SK-N-SH treated with all-trans-retinoic acid at 6 μM for 48 hours (cell line): ENCODE data around the gene REEP6.

ENCODE experiments used
- ATAC-seq: fragments of 200-7000 bp; cut with Tn5 transposase; 3 replicates; pipeline ENCODE4 v1.9.1; 2020; ENCODE audit warnings: mild to moderate bottlenecking, moderate library complexity
- CSDC2 ChIP-seq: fragments of 250-450 bp; sonication (Bioruptor Pico); IDR thresholded peaks from 2 replicates; pipeline ENCODE4 v1.5.0; 2020; ENCODE audit warnings: mild to moderate bottlenecking, moderate library complexity
- ESRRG ChIP-seq: fragments of 250-450 bp; sonication (Bioruptor Pico); IDR thresholded peaks from 2 replicates; pipeline ENCODE4 v1.6.1; 2021; ENCODE audit warnings: mild to moderate bottlenecking
- ISL1 ChIP-seq: fragments of 250-450 bp; sonication (Bioruptor Pico); IDR thresholded peaks from 2 replicates; pipeline ENCODE4 v2.1.2; 2022; ENCODE audit warnings: mild to moderate bottlenecking, moderate library complexity
- OSR1 ChIP-seq: fragments of 250-450 bp; sonication (Bioruptor Pico); IDR thresholded peaks from 2 replicates; pipeline ENCODE4 v1.8.0; 2022; ENCODE audit warnings: moderate library complexity, mild to moderate bottlenecking, inconsistent platforms
- PPARA ChIP-seq: fragments of 250-450 bp; sonication (Bioruptor Pico); IDR thresholded peaks from 2 replicates; pipeline ENCODE4 v1.5.0; 2020; ENCODE audit warnings: mild to moderate bottlenecking, borderline replicate concordance
- RARB ChIP-seq: fragments of 250-450 bp; sonication (Bioruptor Pico); IDR thresholded peaks from 2 replicates; pipeline ENCODE4 v1.8.0; 2021; ENCODE audit warnings: mild to moderate bottlenecking, moderate library complexity
- SNAI2 ChIP-seq: fragments of 250-450 bp; sonication (Bioruptor Pico); IDR thresholded peaks from 2 replicates; pipeline ENCODE4 v1.5.0; 2020; ENCODE audit warnings: mild to moderate bottlenecking, moderate library complexity
- TCF4 ChIP-seq: fragments of 250-450 bp; sonication (Bioruptor Pico); IDR thresholded peaks from 2 replicates; pipeline ENCODE4 v1.8.0; 2021; ENCODE audit warnings: mild to moderate bottlenecking, moderate library complexity, borderline replicate concordance
- TOX ChIP-seq: fragments of 250-450 bp; sonication (Bioruptor Pico); IDR thresholded peaks from 2 replicates; pipeline ENCODE4 v1.8.0; 2021; ENCODE audit warnings: mild to moderate bottlenecking, moderate library complexity, borderline replicate concordance
- ZC3H10 ChIP-seq: fragments of 250-450 bp; sonication (Bioruptor Pico); IDR thresholded peaks from 2 replicates; pipeline ENCODE4 v1.5.1; 2021; ENCODE audit warnings: mild to moderate bottlenecking, moderate library complexity
- ZFP30 ChIP-seq: fragments of 450-650 bp; formaldehyde crosslinking; IDR thresholded peaks from 2 replicates; pipeline ENCODE4 v1.5.0; 2022; ENCODE audit warnings: mild to moderate bottlenecking, moderate library complexity
- ZNF70 ChIP-seq: fragments of 450-650 bp; formaldehyde crosslinking; IDR thresholded peaks from 2 replicates; pipeline ENCODE4 v1.5.0; 2020; ENCODE audit warnings: mild to moderate bottlenecking, moderate library complexity
- TF ChIP-seq, protein P1 (sequence below): fragments of 250-450 bp; sonication (Bioruptor Pico); IDR thresholded peaks from 2 replicates; pipeline ENCODE4 v1.5.0; 2020; ENCODE audit warnings: mild to moderate bottlenecking, moderate library complexity
- TF ChIP-seq, protein P2 (sequence below): fragments of 250-450 bp; sonication (Bioruptor Pico); IDR thresholded peaks from 2 replicates; pipeline ENCODE4 v1.5.1; 2020; ENCODE audit warnings: low read depth, mild to moderate bottlenecking, moderate library complexity
- TF ChIP-seq, protein P3 (sequence below): fragments of 250-450 bp; sonication (Bioruptor Pico); IDR thresholded peaks from 2 replicates; pipeline ENCODE4 v1.8.0; 2020; ENCODE audit warnings: mild to moderate bottlenecking, moderate library complexity, borderline replicate concordance
- TF ChIP-seq, protein P4 (sequence below): fragments of 250-450 bp; sonication (Bioruptor Pico); IDR thresholded peaks from 2 replicates; pipeline ENCODE4 v1.5.1; 2021; ENCODE audit warnings: mild to moderate bottlenecking, moderate library complexity

The REEP6 gene

DNA sequence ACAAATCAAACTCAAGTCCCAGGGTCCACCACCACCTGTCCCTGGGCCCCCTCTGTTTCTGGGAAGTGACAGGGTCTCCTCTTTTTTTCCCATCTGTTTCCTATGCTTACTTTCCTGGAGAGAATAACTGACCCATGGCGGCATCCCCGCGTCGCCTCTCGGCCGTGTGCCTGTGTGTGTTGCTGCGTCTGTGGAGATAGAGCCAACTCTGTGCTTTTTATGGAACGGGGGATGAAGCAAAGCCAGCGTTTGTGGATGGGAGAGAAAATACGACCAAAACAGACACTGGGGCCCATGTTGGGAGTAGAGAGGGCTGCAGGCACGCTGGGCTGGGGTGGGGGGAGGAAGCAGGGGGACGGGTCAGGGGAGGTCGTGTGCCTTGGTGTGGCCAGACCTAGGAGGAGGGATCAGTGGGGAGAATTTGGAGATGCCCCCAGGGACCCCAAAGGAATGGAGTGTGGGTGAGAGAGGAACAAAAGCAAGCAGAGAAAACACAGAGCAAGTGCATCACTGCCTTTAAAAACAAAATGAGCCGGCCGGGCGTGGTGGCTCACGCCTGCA, 49.5 kb downstream of the REEP6 start:
- no peak for ATAC-seq
- TF ChIP-seq ZNF70 (CRISPR knock-in tag) (no peak), TOX (CRISPR knock-in tag) (no peak), ZFP30 (CRISPR knock-in tag) (no peak), OSR1 (CRISPR knock-in tag) (no peak), ESRRG (CRISPR knock-in tag) (no peak), ZC3H10 (CRISPR knock-in tag) (no peak), ISL1 (no peak), RARB (CRISPR knock-in tag) (no peak), PPARA (CRISPR knock-in tag) (no peak), CSDC2 (CRISPR knock-in tag) (no peak), TCF4 (CRISPR knock-in tag) (no peak), SNAI2 (CRISPR knock-in tag) (no peak)
- TF ChIP-seq, protein P1, sequence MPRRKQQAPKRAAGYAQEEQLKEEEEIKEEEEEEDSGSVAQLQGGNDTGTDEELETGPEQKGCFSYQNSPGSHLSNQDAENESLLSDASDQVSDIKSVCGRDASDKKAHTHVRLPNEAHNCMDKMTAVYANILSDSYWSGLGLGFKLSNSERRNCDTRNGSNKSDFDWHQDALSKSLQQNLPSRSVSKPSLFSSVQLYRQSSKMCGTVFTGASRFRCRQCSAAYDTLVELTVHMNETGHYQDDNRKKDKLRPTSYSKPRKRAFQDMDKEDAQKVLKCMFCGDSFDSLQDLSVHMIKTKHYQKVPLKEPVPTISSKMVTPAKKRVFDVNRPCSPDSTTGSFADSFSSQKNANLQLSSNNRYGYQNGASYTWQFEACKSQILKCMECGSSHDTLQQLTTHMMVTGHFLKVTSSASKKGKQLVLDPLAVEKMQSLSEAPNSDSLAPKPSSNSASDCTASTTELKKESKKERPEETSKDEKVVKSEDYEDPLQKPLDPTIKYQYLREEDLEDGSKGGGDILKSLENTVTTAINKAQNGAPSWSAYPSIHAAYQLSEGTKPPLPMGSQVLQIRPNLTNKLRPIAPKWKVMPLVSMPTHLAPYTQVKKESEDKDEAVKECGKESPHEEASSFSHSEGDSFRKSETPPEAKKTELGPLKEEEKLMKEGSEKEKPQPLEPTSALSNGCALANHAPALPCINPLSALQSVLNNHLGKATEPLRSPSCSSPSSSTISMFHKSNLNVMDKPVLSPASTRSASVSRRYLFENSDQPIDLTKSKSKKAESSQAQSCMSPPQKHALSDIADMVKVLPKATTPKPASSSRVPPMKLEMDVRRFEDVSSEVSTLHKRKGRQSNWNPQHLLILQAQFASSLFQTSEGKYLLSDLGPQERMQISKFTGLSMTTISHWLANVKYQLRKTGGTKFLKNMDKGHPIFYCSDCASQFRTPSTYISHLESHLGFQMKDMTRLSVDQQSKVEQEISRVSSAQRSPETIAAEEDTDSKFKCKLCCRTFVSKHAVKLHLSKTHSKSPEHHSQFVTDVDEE: no peak
- TF ChIP-seq, protein P2, sequence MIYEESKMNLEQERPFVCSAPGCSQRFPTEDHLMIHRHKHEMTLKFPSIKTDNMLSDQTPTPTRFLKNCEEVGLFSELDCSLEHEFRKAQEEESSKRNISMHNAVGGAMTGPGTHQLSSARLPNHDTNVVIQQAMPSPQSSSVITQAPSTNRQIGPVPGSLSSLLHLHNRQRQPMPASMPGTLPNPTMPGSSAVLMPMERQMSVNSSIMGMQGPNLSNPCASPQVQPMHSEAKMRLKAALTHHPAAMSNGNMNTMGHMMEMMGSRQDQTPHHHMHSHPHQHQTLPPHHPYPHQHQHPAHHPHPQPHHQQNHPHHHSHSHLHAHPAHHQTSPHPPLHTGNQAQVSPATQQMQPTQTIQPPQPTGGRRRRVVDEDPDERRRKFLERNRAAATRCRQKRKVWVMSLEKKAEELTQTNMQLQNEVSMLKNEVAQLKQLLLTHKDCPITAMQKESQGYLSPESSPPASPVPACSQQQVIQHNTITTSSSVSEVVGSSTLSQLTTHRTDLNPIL (CRISPR knock-in tag): no peak
- TF ChIP-seq, protein P3, sequence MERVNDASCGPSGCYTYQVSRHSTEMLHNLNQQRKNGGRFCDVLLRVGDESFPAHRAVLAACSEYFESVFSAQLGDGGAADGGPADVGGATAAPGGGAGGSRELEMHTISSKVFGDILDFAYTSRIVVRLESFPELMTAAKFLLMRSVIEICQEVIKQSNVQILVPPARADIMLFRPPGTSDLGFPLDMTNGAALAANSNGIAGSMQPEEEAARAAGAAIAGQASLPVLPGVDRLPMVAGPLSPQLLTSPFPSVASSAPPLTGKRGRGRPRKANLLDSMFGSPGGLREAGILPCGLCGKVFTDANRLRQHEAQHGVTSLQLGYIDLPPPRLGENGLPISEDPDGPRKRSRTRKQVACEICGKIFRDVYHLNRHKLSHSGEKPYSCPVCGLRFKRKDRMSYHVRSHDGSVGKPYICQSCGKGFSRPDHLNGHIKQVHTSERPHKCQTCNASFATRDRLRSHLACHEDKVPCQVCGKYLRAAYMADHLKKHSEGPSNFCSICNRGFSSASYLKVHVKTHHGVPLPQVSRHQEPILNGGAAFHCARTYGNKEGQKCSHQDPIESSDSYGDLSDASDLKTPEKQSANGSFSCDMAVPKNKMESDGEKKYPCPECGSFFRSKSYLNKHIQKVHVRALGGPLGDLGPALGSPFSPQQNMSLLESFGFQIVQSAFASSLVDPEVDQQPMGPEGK (CRISPR knock-in tag): no peak
- TF ChIP-seq, protein P4, sequence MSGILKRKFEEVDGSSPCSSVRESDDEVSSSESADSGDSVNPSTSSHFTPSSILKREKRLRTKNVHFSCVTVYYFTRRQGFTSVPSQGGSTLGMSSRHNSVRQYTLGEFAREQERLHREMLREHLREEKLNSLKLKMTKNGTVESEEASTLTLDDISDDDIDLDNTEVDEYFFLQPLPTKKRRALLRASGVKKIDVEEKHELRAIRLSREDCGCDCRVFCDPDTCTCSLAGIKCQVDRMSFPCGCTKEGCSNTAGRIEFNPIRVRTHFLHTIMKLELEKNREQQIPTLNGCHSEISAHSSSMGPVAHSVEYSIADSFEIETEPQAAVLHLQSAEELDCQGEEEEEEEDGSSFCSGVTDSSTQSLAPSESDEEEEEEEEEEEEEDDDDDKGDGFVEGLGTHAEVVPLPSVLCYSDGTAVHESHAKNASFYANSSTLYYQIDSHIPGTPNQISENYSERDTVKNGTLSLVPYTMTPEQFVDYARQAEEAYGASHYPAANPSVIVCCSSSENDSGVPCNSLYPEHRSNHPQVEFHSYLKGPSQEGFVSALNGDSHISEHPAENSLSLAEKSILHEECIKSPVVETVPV (CRISPR knock-in tag): no peak
